ENCODE measurements around the gene PAFAH1B2. TPM values are rescaled to one million over a fixed set of nuclear protein-coding genes. Genes with fewer than 3 reads are reported as not detected.

The PAFAH1B2 gene
- total and polyA plus RNA-seq, 2 experiments from 2014 or later = 87.5 to 148 TPM

GRCh38 chr11:117193130-117194020, 49.3 kb downstream of the PAFAH1B2 start:
- Histone ChIP-seq H3K4me2 (no peak overlapping the region), H3K36me3 (ENCODE audit: insufficient read depth) (no peaks in the 10 kb centered on the region), H3K4me1 (ENCODE audit: insufficient read depth) (peaks cover 8% of the 10 kb centered on the region), H3K4me3 (no peak overlapping the region), H3K79me2 (replicated peaks; ENCODE audit: insufficient read depth) (no peaks in the 10 kb centered on the region), H2AFZ (no peak overlapping the region), H4K20me1 (replicated peaks; ENCODE audit: insufficient read depth) (no peaks in the 10 kb centered on the region), H3F3A (replicated peaks; ENCODE audit: low read depth) (peaks cover 7% of the 10 kb centered on the region), H3K9me2 (ENCODE audit: insufficient read depth) (no peaks in the 10 kb centered on the region), H3K27me3 (ENCODE audit: insufficient read depth) (no peaks in the 10 kb centered on the region), H3K27ac (ENCODE audit: low read depth) (no peak overlapping the region)
- Mint-ChIP-seq H3K9me3 (no peaks in the 10 kb centered on the region; the same call in 2 of the 3 replicates), H3K27me3 (ENCODE audit: insufficient read depth, low read depth, poor library complexity) (peaks cover 13% of the 10 kb centered on the region), H3K27ac (no peak overlapping the region), H3K36me3 (ENCODE audit: low read depth) (peaks cover 7% of the 10 kb centered on the region; the same call in 2 of the 3 replicates), H3K4me1 (peaks cover 12% of the 10 kb centered on the region), H3K4me3 (no peak overlapping the region)
- TF ChIP-seq CTCF (conservative IDR thresholded peaks at IDR 0.05; ENCODE audit: low read depth in 2 of 2) (no peak), EZH2phosphoT487 (IDR thresholded peaks at IDR 0.05; ENCODE audit: unreplicated experiment) (no peak), STAT1 (IDR thresholded peaks at IDR 0.05; ENCODE audit: unreplicated experiment) (no peak), ZNF462 (CRISPR knock-in tag; IDR thresholded peaks at IDR 0.05) (no peak), POLR2AphosphoS5 (IDR thresholded peaks at IDR 0.05; ENCODE audit: low read depth) (no peak), ETS1 (IDR thresholded peaks at IDR 0.05) (no peak), ZNF331 (CRISPR knock-in tag; IDR thresholded peaks at IDR 0.05; ENCODE audit: low read depth) (no peak), NANOG (IDR thresholded peaks at IDR 0.05; ENCODE audit: borderline replicate concordance) (no peak), REST (IDR thresholded peaks at IDR 0.05; ENCODE audit: unreplicated experiment) (no peak), CREB1 (CRISPR knock-in tag; IDR thresholded peaks at IDR 0.05; ENCODE audit: low read depth) (no peak), EZH2 (IDR thresholded peaks at IDR 0.05; ENCODE audit: low read depth, unreplicated experiment) (no peak), JUNB (IDR thresholded peaks at IDR 0.05; ENCODE audit: unreplicated experiment) (no peak), ZNF114 (CRISPR knock-in tag; IDR thresholded peaks at IDR 0.05) (no peak)
- DNase-seq (ENCODE audit: low spot score) (no peak), ATAC-seq (no peak)

Measured in GM23338 (cell line).